GM21825 (cell line): Measurements from ENCODE around the gene ZMYND15.

ENCODE experiments used
- ATAC-seq: cut with Tn5 transposase; IDR thresholded peaks from one replicate; pipeline ENCODE4 v1.9.1; 2021; ENCODE audit warnings: mild to moderate bottlenecking, moderate library complexity; ENCODE audit not compliant: unreplicated experiment

ZMYND15 gene

DNA sequence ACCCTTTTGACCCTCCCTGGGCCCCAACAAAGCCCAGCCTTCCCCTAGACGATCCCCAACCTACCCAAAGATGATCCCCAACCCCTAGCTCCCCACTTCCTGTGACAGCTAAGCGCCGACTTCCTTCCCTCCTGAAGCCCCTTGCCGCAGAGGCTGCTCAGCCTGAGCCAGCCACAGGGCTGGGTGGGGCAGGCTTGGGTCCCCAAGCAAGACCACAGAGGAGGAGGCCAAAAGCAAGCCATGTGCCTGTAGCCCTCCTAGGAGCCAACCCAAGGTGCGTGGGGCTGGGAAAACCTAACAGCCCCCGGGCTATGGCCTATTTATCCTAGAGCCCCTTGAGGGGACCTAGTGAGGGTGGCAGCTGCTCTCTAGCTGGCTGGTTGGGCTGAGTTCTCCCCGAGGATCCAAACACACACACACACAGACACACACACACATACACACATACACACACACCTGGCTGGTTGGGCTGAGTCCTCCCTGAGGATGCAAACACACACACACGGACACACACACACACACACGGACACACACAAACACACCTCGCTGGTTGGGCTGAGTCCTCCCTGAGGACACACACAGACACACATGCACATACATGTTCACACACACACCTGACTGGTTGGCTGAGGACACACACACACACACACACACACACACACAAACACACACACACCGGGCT, 24.4 kb upstream of the ZMYND15 start:
- no peak for ATAC-seq

DNA sequence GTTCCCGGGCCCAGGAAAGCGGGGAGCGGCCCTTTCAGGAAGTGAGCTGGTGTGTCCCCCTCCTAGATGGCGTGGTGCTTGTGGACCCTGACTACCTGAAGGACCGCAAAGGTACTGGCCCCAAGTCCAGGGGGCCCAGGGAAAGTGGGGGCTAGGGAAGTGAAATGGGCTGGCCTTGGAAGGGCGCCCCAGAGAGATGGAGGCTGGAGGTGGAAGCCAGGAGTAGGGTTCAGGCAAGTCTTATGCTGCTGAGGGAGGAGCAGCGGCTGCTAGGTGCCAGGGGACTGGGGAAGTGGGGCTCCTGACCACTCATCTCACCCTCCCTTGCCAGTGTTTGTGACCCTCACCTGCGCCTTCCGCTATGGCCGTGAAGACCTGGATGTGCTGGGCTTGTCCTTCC, 23.6 kb upstream of the ZMYND15 start:
- ATAC-seq, result no peak

DNA sequence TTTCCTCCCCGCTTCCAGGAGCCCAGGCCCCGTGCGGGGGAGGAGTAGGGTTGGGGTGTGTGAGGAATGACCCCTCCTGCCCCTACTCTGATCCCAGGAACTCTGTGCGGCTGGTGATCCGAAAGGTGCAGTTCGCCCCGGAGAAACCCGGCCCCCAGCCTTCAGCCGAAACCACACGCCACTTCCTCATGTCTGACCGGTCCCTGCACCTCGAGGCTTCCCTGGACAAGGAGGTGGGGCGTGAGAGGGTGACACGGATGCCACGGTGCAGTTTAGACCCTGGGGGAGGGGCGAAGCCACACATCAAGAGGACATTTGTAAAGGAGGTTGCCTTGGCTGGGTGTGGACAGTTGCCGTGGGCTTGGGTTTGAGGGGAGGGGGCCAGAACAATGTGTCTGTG, 21.8 kb upstream of the ZMYND15 start:
- ATAC-seq, result no peak

DNA sequence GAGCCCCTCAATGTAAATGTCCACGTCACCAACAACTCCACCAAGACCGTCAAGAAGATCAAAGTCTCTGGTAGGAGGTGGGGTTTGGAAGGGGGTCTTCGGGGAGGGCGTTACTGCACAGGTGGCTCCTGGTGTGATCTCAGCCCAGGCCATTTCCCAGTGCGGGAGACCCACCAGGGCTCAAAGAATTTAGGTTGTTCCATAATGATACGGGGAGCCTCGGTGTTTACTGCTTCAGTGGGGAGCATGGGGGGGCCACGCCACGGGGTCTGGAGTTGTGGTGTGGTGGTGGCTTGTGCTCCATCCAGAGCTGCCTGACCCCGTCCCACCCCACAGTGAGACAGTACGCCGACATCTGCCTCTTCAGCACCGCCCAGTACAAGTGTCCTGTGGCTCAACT, 21.4 kb upstream of the ZMYND15 start:
- no peak for ATAC-seq

DNA sequence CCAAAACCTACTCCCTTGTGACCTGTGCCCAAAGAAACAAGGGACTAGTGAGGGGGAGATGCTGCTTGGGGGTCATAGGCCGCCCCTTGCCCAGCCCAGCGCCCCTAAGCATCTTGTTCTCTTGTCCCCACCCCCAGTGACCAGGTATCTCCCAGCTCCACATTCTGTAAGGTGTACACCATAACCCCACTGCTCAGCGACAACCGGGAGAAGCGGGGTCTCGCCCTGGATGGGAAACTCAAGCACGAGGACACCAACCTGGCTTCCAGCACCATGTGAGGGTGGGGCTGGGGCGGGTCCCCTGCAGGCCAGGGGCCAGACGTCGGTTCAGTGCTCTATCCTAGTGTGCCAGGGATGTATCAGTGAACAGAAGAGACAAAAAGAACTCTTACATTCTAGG, 20.5 kb upstream of the ZMYND15 start:
- ATAC-seq, result no peak

DNA sequence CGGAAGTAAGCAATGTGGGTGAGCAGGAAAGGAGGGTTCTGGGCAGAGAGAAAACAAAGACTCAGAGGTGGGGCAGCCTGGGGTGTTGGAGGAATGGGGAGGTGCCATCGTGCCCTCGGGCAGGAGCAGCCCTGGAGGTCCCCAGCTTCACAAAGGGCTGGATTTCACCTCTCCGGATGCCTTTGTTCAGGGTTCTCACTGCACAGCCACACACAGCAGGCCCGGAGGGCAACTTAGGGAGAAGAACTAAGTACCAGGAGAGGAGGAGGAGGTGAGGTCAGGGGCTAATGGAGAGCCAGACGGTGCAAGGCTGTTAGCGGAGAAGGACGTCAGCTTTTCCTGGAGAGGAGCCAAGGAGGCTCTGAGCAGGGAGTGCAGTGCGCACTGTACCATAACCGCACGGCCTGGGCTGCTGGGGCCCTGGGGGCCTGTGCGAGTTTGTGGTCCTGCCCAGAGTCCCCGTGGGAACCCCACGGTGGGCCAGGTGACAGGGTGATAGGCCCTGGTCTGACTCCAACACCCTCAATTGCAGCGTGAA, 19.9 kb upstream of the ZMYND15 start:
- ATAC-seq, result no peak

DNA sequence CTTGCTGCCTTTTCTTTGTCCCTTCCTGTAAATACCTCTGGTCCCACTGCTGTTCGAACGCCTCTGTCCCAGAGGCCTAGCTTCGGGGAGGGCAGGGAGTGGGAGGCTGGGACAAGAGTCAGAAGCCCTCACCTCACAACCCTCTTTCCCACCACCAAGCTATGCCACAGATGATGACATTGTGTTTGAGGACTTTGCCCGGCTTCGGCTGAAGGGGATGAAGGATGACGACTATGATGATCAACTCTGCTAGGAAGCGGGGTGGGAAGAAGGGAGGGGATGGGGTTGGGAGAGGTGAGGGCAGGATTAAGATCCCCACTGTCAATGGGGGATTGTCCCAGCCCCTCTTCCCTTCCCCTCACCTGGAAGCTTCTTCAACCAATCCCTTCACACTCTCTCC, 18.8 kb upstream of the ZMYND15 start:
- ATAC-seq, result no peak

DNA sequence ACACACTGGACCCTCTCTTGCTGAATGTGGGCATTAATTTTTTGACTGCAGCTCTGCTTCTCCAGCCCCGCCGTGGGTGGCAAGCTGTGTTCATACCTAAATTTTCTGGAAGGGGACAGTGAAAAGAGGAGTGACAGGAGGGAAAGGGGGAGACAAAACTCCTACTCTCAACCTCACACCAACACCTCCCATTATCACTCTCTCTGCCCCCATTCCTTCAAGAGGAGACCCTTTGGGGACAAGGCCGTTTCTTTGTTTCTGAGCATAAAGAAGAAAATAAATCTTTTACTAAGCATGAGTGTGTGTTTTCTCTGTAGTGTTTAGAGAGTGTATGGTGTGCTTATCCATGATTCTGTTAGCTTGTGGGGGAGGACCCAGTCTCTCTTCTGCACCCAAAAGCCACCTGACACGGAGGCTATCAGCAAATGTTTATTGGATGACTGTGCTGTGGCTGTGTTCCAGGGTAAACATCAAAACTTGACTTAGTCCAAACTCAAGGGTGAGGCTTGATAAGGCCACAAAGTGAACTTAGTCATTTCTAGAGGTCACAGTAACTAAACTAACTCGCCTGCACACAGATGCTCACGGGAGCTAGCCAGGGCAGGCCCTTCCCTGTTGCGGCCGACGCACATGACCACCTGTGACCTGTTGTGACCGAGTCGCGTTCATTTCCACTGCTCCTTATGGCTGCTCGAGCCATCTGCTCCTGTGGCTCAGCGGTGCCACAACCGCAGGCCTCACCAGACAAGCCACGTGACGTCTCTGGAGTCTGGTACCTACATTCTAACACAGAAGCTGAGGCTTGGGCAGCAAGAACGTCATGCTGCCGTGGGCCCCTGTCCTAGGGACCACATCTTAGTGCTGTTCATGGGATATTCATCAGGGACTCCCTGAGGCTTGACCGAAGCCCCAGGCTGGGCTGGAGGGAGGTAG, 18.2 kb upstream of the ZMYND15 start:
- ATAC-seq, result no peak

DNA sequence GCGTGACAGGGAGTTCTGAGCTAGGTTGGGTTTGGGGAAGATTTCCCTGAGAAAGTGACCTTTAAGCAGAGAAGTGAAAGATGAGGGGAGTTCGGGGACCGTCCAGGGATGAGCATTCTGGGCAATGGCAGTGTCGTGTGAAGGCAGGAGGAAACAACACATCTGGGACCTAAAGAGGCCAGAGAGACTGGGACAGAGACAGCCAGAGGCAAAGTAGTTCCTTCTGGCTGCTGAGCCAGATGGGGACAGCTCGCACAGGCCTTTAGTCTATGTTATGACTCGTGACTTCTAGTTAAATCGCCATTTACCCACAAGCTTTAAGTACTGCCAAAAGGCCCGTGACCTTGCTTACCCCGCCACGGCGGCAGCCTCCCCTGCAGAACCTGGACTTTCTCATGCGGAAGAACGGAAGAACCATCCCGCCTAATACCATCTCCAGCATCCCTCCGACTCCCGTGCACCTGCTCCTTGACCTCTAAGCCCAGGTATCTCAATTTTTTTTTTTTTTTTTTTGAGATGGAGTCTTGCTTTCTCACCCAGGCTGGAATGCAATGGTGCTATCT, 16.9 kb upstream of the ZMYND15 start:
- ATAC-seq, result no peak

DNA sequence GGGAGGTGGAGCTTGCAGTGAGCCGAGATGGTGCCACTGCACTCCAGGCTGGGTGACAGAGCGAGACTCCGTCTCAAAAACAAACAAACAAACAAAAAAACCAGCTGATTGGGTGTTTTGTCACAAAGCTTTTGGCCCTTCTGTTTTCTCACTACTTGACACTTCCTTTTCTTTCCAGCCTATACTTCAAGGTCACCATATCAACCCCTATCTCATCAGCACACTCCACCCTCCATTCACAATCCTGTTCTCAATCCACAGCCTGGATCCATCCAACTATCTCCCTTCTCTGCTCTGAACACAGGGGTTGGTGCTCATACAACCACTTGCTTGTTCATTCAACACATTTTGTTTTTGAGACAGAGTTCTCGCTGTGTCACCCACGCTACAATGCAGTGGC, 15.0 kb upstream of the ZMYND15 start:
- no peak for ATAC-seq

DNA sequence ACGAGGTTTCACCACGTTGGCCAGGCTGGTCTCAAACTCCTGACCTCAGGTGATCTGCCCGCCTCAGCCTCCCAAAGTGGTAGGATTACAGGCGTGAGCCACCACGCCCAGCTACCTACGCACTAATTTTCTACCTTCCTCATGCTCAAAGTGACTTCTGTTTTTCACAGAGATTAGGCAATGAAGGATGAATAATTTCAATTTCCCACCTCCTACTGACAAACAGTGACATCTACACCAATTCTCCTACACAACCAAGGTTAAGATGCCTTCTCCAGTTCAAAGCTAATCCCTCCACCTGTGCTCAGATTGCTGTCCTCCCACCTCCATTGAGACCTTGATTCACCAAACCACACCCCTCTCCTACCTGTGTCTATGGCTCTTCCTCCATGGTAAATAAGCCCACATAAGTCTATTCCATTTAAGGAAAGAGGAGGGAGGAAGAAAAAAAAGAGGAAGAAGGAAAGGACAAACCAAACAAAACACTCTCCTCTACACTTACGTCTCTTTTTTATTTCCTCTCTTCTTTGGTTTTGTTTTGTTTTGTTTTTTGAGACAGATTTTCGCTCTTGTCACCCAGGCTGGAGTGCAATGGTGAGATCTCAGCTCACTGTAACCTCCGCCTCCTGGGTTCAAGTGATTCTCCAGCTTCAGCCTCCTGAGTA, 13.9 kb upstream of the ZMYND15 start:
- no peak for ATAC-seq

DNA sequence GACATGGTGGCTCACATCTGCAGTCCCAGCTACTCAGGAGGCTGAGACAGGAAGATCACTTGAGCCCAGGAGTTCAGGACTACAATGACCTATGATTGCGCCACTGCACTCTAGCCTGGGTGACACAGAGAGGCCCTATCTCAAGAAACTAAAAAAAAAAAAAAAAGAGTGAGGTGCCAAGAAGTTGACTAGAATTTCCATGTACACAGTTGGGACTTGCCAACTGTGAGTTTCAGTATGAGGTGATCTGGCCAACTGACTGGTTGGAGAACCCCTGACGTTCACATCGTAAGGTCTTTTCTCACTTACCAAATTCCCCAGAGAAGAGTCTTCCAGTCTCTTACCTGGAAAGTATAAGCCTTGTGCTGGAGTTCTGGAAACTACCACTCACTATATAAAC, 11.5 kb upstream of the ZMYND15 start:
- no peak for ATAC-seq

DNA sequence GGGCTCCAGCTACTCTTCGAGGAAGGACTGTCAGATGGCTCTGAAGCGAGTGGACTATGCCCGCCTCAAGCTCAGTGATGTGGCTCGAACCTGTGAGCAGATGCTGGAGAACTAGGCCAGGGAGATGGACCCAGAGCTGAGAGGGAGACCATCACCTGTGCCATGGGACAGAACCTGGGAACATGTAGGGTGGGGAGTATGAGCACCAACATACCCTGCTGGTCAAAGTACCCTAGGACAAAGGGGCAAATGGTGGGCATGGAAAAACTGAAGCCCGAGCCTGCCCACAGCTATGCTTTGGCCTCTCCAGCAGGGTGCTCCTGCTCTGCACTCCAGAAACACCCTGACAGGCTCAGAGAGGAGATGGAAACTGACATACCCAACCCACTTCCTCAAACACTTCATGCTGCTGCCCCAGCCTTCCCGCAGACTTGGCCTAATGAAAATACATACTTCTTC, 6.5 kb upstream of the ZMYND15 start:
- ATAC-seq, result no peak

DNA sequence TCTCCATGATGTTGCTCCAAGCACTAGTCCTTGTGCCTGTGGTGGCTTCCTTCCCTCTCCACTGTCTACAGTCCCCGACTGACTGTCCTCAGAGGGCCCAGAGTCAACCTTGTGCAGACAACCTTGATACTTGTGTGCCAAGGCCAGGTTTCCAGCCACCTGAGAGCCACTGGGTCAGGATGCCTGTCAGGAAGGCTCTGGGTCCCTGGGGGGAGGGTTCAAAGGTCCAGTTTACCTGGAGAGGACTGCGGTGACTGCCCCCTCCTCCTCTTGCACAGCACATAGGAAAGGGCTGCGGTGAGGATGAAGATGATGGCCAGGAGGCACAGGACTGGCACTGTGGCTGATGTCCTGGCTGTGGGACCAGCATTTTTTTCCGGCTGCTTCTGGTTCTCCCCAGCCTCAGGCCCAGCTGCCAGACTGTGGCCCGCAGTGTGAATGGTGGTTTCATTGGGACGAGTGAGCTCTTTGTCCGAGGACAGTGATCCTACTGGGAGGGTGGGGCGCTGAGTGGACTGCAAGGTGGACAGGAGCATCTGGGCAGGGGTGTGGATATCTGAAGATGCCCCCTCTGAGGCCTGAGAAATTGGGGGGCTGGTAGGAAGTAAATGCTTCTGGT, 4.7 kb upstream of the ZMYND15 start:
- no peak for ATAC-seq

DNA sequence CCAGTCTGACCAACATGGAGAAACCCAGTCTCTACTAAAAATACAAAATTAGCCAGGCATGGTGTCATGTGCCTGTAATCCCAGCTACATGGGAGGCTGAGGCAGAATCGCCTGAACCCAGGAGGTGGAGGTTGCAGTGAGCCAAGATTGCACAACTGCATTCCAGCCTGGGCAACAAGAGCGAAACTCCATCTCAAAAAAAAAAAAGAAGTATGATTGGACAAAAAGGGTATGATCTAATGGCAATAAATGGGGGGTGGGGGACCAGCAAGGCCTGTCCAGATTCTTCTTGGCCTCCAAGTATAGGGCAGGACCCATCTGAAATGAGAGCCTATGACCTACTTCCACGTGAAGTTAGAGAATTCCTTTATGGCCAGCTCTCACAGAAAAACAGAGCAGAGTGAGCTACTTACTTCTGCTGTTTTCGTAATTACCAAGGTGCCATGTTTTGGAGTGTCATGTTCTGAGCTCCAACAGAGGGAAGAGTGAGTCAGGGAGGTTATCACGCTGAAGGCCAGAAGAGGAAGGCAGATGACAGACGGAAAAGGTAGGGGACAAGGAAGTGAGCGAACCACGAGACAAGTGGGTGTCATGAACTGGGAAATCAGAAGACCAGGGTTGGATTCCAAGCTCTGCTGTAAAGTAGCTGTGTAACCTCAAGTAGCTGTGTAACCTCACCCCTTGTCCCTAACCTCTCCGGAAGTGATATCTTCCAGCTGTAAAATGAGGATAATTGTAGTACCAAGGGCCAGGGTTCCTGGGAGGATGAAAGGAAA, 3.6 kb upstream of the ZMYND15 start:
- ATAC-seq, result no peak

DNA sequence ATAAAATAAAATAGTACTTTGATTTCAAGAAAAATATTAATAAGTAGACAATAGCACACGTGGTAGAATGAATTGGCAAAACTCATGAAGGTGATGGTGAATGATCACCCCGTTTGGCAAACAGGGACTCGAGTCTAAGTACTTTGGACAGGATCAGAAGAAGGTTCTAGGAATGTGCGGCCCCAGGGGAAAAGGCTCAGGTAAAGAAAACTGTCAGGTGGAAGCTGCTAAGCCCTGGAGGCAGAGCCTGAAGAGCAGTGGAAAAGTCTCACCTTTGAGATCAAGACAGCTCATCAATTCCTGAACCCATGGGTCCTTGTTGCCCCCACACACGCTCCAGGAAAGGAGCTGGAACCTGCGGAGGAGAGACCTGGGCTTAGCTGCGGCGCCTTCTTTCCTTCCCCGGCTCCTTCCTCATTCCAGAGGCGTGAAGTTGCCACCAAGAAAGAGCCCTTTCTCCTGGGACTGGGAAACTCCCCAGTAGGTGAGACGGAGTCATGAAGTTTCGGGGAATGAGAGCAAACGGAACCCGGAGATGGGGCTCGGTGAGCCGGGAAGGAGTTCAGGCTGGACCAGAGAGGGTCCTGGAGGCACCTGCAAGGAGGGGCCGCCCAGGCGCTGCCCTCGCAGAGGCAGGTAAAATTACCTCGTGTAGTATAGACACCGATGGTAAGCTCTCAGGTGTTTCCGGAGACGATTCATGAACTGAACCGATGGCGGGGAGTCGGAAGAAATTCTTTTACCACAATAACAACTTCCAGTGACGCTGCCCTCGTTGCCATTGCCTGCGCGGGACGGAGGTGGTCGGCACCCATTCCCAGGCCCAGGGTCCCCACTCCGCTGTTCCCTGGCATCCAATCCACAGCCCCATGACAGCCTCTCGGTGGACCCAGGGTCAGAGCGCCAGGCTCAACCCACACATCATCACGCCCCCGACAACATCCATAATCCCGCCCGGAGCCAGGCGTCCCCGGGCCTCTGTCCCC, 1.2 kb upstream of the ZMYND15 start:
- no peak for ATAC-seq

DNA sequence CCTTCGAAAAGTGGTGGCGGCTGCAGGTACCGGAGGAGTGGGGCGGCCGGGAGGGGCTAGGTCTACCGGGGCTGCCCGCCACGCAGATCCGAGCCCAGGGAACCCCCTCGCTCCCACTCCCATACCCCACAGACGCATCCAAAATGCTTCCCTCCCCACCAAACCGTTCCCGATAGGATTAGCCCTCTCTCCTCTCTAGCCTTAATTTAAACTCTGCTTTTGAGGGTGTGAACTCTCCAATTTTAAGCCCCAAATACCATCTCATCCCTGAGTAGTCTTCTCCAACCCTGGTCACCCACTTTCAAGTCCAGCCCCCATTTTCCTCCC, 355 bp downstream of the ZMYND15 start:
- ATAC-seq, result no peak

DNA sequence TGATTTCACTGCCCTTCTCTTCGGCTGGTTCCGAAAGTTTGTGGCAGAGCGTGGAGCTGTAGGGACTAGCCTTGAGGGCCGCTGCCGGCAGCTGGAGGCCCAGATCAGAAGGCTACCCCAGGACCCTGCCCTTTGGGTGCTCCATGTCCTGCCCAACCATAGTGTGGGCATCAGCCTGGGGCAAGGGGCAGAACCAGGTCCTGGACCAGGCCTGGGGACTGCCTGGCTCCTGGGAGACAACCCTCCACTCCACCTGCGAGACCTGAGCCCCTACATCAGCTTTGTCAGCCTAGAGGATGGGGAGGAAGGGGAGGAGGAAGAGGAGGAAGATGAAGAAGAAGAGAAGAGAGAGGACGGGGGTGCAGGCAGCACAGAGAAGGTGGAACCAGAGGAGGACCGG, 951 bp downstream of the ZMYND15 start:
- no peak for ATAC-seq

DNA sequence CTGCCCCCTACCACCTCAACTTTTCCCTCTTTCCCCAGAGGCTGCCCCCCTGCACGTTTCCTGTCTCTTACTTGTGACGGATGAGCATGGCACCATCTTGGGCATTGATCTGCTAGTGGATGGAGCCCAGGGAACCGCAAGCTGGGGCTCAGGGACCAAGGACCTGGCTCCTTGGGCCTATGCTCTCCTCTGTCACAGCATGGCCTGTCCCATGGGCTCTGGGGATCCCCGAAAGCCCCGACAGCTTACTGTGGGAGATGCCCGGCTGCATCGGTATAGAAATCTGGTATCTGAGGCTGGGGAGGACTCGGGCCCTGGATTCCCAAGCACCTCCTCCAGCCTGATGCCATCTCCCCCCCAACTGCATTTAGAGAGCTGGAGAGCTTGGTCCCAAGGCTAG, 1.9 kb downstream of the ZMYND15 start:
- no peak for ATAC-seq
